Stimulated activated effector memory CD8-positive, alpha-beta T cell treated with anti-CD3 and anti-CD28 coated beads, Interleukin-12 subunit alpha, Interleukin-12 subunit beta, amount 100 ng/mL, for 72 hours (primary cell): ENCODE results near the gene SLC25A41.

Source experiments
- ATAC-seq: fragments of 150-1000 bp; cut with Tn5 transposase; 2 replicates; pipeline ENCODE4 v1.10.0; 2021
- DNase-seq, 2 donors: peaks; one replicate each; pipeline ENCODE4 v3.0.0; 2021 to 2022; ENCODE audit warnings: low spot score in 2 of 2
- H3K27ac Mint-ChIP-seq: one replicate; pipeline ENCODE4 v1.8.0; 2022; ENCODE audit warnings: mild to moderate bottlenecking, mixed read lengths
- H3K36me3 Mint-ChIP-seq: one replicate; pipeline ENCODE4 v1.8.0; 2022; ENCODE audit warnings: mild to moderate bottlenecking, mixed read lengths
- H3K4me1 Mint-ChIP-seq: one replicate; pipeline ENCODE4 v1.8.0; 2022; ENCODE audit warnings: mixed read lengths
- H3K4me3 Mint-ChIP-seq: one replicate; pipeline ENCODE4 v1.8.0; 2022; ENCODE audit warnings: mild to moderate bottlenecking, mixed read lengths
- H3K9me3 Mint-ChIP-seq: one replicate; pipeline ENCODE4 v1.8.0; 2022; ENCODE audit warnings: mixed read lengths

Gene SLC25A41

DNA sequence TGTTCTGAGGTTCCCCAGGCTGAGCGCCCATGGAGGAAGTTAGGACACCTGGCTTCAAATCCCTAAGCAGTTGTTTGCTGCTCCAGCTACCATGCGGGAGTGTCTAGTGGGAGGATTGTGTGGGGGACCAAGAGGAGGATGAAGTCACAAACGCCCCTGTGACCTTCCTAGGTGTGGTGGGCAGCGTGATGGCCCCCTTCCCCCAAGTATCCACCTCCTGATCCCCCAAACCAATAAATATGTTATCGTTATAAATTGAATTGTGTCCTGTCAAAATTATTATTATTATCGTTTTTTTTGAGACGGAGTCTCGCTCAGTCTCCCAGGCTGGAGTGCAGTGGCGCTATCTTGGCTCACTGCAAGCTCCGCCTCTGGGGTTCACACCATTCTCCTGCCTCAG lies at the start of gene SLC25A41:
Gene SLC25A41, minus strand, starts transcription at position 101 of the 400 bp plus-strand sequence. Its CDS starts 70 bp downstream, at position 31.
- no peak within 1 kb of the TSS for H3K27ac Mint-ChIP-seq
- DNase-seq (no peak), ATAC-seq (no peak)
- H3K9me3 Mint-ChIP-seq = no peaks in the 10 kb centered on the region
- H3K4me3 Mint-ChIP-seq = no peak within 1 kb of the TSS
- H3K36me3 Mint-ChIP-seq = no peaks in the 10 kb centered on the region
- H3K4me1 Mint-ChIP-seq = peaks cover 7% of the 10 kb centered on the region

DNA sequence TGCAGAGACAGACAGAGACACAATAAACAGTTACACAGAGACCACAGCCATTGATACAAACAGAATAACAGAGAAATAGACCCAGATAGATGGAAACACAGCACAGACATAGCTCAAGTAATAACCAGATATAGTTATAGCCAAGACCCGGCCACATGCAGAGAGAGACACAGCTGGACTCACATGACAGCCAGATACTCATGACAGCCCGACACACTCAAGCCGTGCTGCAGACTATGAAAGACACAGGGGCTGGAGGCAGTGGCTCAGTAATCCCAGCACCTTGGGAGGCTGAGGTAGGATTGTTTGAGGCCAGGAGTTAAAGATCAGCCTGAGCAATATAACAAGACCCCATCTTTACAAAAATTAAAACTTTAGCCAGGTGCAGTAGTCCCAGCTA lies 49.7 kb upstream of the SLC25A41 start:
- Mint-ChIP-seq H3K4me1 (peaks cover 41% of the 10 kb centered on the region), H3K9me3 (no peaks in the 10 kb centered on the region), H3K4me3 (peak overlapping the region; percentile 79), H3K36me3 (peaks cover 3% of the 10 kb centered on the region), H3K27ac (peak overlapping the region; percentile 98)
- DNase-seq = no peak
- no peak for ATAC-seq

DNA sequence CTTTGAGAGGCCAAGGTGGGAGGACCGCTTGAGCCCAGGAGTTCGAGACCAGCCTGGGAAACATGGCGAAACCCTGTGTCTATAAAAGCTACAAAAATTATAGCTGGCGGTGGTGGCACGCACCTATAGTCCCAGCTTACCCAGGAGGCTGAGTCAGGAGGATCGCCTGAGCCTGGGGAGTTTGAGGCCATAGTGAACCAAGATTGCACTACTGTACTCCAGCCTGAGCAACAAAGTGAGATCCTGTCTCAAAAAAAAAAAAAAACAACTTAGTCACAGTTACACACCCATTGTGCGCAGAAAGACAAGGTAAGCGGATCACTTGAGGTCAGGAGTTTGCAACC lies 48.8 kb upstream of the SLC25A41 start:
- Mint-ChIP-seq H3K4me3 (peak overlapping the region; percentile 79), H3K27ac (peak overlapping the region; percentile 98), H3K36me3 (peaks cover 12% of the 10 kb centered on the region), H3K9me3 (no peaks in the 10 kb centered on the region), H3K4me1 (peaks cover 41% of the 10 kb centered on the region)
- DNase-seq (no peak), ATAC-seq (peak; percentile 12)

DNA sequence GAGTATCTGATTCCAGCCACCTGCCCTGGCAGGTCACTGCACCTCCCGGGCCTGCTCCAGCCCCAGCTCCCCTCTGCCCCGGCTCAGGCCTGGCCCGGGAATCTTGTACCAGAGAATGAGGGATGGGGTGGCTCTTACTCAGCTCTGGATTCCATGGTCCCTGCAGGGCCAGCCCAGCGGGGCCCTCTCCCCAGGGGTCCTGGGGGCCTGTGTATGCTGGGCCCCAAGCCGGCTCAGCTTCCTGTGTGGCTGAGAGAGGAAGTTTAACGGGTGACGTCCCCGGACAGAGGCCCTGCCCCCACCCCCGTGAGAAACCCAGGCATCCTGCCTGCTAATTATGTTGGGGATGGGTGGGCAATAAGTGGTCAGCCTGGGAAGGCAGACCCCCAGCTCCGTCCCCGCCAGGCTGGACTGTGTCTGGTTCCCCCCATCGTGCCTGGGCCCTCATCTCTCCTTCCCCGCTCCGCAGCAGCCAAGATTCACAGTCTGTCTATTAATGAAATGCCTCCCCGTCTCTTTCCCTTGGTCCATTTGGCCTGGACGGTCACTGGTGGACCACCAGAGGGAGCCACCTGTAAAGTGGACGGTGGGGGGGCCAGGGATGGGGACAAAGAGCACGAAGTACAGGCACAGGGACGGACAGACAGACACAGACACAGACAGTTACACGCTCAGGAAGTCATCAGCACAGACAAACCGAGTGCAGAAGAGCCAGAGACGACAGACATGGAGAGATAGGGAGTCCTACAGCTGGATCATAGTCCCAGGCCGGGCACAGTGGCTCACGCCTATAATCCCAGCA lies 48.2 kb upstream of the SLC25A41 start, which contains the start of gene DENND1C:
Gene DENND1C, minus strand, starts transcription at position 247 of the 802 bp plus-strand sequence. Its CDS starts 92 bp downstream, at position 155.
- Mint-ChIP-seq H3K36me3 (peaks cover 17% of the 10 kb centered on the region), H3K27ac (peak within 1 kb of the TSS; percentile 98), H3K4me3 (peak within 1 kb of the TSS; percentile 79), H3K4me1 (peaks cover 41% of the 10 kb centered on the region), H3K9me3 (no peaks in the 10 kb centered on the region)
- DNase-seq = peak; percentile 58 to 85
- ATAC-seq = peak; percentile 90

DNA sequence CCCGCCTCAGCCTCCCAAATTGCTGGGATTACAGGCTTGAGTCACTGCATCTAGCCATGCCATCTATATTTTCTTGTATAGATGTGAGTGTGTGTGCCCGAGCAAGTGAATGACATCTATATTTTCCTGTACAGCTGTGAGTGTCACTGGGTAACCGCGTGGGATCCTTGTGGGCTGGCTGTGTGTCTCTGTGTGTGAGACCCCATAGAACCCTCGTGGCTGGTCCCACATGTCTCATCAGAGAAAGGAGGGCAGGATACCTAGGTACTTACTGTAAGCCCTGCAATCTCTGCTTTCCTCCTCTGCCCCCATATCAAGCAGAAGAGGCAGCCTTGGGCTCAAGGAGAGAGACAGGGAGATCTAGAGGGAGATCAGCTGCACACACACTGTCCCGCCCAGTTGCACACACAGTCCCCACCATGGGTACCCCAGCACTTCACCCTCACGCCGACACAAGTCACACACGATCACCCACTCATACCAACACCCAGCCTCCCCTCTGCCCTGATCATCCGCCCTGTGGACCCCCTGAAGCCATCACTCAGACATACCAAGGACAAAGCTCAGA lies 47.4 kb upstream of the SLC25A41 start:
- Mint-ChIP-seq H3K4me1 (peaks cover 41% of the 10 kb centered on the region), H3K27ac (peak overlapping the region; percentile 98), H3K9me3 (no peaks in the 10 kb centered on the region), H3K4me3 (peak overlapping the region; percentile 79), H3K36me3 (peaks cover 22% of the 10 kb centered on the region)
- no peak for DNase-seq
- ATAC-seq = peak; percentile 61

DNA sequence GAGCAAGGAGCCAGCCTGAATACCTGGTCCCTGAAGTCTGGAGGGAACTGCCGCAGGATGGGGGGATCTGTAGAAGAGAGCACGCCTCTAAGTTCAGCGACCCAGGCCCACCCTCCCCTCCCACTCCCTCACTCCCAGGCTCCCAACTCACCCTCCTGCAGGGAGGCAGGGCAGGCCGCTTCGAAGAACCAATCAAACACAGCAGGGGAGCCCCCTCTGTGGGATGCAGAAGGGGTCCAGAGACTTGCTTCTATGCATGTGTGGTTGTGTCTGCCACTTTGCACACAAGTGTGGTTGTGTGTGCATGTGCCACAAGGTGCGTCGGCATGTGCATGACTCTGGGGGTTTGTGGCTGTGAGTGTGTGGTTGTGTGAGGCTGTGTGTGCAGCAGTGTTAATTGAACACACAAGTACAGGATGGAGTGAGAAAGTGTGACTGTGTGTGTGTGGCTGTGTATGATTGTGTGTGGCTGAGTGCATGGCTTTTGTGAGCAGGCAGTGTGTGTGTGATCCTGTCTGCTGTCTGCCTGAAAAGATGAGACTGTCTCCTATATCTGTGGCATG lies 46.4 kb upstream of the SLC25A41 start:
- DNase-seq (no peak), ATAC-seq (no peak)
- Mint-ChIP-seq H3K4me3 (peak overlapping the region; percentile 79), H3K4me1 (peaks cover 41% of the 10 kb centered on the region), H3K36me3 (peaks cover 30% of the 10 kb centered on the region), H3K27ac (peak overlapping the region; percentile 98), H3K9me3 (no peaks in the 10 kb centered on the region)

DNA sequence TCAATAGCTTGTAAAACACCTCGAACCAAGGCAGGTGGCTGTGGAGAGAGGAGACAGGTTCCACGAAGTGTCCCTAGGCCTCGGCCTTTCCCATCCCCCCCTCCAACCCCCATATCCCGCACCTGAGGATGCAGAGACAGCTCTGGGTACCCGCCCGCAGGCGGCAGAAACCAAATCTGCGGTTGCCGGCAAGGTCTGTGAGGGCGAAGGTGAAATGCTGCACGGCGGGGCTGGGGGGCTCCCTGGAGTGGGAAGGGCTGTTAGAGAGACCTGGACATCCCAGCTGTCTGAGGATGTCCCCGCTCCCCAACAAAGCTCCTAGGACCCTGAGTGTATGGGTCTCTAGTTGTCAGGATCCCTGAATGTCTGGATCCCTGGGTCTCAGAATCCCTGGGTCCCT lies 45.3 kb upstream of the SLC25A41 start:
- no peak for DNase-seq
- peaks cover 41% of the 10 kb centered on the region for H3K36me3 Mint-ChIP-seq
- H3K4me1 Mint-ChIP-seq = peaks cover 39% of the 10 kb centered on the region
- H3K4me3 Mint-ChIP-seq = no peak overlapping the region
- no peaks in the 10 kb centered on the region for H3K9me3 Mint-ChIP-seq
- no peak for ATAC-seq
- peak overlapping the region; percentile 98 for H3K27ac Mint-ChIP-seq

DNA sequence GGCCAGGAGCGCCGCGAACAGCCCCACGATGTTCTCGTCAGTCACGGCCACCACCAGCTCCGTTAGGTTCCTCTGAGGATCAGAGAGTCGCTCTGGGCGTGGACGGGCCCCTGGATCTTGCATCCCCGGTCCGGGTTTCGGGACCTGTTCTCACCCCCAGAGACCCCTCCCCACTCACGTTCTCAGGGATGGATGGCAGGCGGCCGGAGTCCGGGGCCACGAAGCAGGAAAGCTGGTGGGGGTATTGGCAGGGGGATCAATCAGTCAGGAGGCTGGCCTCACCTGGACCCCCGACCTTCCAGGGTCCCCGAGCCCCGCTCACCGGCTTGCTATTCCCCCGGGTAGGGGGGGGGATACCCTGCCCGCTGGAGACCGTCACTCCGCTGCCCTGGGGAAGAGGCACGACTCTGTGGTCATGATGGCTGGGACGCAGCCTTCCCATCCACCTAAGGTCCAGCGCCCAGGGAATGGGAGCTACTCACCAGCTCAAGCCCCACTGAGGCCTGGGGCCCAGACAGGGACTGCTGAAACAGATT lies 43.4 kb upstream of the SLC25A41 start:
- Mint-ChIP-seq H3K9me3 (no peaks in the 10 kb centered on the region), H3K4me1 (peaks cover 22% of the 10 kb centered on the region), H3K4me3 (no peak overlapping the region), H3K36me3 (peaks cover 59% of the 10 kb centered on the region), H3K27ac (no peak overlapping the region)
- DNase-seq (no peak), ATAC-seq (no peak)

DNA sequence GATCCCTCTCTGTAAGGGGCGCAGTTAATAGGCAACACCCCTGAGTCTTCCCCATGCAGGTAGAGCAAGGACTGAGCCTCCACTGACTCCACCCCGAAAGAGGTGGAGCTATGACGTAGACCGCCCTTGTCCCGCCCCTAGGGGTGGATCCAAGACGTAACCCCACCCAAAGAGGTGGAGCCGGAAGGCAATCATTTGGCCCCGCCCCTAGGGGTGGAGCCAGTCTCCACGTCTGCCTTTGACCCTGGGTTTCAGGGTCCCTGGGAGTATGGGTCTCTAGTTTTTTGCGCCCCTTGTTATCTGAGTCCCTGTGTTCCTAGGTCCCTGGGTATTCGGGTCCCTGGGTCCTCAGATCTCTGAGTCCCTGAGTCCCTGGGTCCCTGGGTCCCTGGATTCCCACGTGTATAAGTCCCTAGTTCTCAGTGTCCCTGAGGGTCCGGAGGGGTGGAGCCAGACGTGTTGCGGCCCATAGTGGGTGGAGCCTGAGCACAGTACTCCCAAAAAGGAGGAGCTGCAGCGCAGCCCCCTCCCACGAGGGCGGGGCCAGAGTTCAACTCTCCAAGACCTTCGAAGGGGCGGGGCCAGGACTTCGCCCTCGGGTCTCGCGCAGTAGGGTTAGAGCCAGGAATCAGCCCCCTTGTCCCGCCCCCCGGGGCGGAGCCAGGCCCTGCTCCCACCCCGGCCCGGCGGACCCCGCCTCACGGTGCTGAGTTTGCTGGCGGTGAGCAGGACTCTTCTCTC lies 42.8 kb upstream of the SLC25A41 start:
- Mint-ChIP-seq H3K4me1 (peaks cover 15% of the 10 kb centered on the region), H3K36me3 (peaks cover 66% of the 10 kb centered on the region), H3K4me3 (no peak overlapping the region), H3K27ac (no peak overlapping the region), H3K9me3 (no peaks in the 10 kb centered on the region)
- peak; percentile 69 to 90 for DNase-seq
- ATAC-seq = peak; percentile 82

DNA sequence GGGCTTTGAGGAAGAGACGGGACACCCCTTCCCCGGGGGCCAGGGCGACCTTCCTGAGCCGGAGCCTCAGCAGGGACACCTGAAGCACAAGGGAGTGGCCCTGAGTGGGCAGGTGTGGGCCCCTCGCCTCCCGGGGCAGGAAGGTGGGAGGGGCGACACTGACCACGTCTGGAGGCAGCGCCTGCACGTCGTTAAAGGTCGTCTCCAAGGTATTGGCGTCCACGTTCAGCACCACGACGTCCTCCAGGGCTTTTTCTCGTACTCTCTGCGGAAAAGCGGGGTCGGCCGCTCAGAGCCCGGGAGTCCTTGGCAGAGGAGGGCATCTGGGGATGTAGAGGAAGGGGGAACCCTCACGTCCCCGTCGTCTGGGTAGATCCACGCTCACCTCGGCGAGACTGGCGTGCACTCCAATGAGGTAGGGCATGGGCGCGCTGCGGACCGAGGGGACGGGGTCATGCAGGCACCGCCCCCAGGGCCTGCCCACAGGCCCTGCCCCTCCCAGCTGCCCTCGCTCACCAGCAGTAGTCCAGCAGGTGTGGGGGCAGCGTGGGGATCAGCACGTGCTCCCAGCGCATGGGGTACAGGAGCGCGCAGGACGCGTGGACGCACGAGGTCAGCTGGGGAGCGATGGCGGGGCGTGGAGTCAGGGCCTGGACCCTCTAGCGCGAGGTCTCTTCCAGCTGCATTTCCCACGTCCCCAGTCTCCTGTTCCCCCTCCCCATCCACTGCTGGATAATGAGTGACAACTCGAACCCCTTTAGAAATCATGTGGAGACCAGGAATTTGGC lies 42.0 kb upstream of the SLC25A41 start:
- no peak for ATAC-seq
- H3K27ac Mint-ChIP-seq = no peak overlapping the region

DNA sequence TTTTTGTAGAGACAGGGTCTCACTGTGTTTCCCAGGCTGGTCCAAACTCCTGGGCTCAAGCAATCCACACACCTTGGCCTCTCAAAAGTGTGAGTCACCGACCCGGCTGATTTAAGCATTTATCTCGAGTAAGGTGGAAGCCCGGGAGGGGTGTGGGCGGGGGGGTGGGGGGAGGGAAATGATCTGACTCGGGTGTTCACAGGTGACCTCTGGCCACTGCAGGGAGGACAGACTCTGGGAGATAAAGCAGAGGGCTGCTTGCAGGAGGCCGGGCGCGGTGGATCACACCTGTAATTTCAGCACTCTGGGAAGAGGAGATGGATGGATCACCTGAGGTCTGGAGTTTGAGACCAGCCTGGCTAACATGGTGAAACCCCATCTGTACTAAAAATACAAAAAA lies 40.1 kb upstream of the SLC25A41 start:
- Mint-ChIP-seq H3K4me3 (no peak overlapping the region), H3K36me3 (peaks cover 92% of the 10 kb centered on the region), H3K9me3 (no peaks in the 10 kb centered on the region), H3K27ac (peak overlapping the region; percentile 34), H3K4me1 (no peaks in the 10 kb centered on the region)
- DNase-seq = no peak
- no peak for ATAC-seq

More for the DNA sequence above, 42.0 kb upstream of the SLC25A41 start:
- Mint-ChIP-seq H3K36me3 (peaks cover 74% of the 10 kb centered on the region), H3K9me3 (no peaks in the 10 kb centered on the region), H3K4me3 (no peak overlapping the region), H3K4me1 (peaks cover 10% of the 10 kb centered on the region)
- DNase-seq = no peak

DNA sequence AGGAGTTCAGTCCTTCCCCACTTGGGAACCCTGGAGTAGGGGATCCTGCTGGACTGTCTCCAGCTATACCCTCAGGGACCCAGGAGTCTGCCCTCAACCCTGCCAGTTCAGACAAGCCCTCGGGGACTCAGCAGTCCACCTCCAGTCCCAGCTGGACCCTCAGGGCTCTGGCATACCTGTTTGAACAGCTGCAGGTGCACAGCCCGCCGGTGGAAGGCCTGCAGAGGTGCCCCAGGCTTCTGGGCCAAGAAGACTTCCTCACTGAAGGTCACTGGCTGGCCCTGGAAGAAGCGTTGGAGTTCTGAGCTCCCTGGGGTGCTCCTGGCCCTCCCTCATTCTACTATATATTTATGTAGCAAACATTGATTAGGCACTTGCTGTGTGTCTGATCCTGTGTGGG lies 39.1 kb upstream of the SLC25A41 start:
- Mint-ChIP-seq H3K4me1 (peaks cover 3% of the 10 kb centered on the region), H3K4me3 (no peak overlapping the region), H3K27ac (no peak overlapping the region), H3K36me3 (peaks cover 94% of the 10 kb centered on the region), H3K9me3 (no peaks in the 10 kb centered on the region)
- ATAC-seq (no peak), DNase-seq (no peak)

DNA sequence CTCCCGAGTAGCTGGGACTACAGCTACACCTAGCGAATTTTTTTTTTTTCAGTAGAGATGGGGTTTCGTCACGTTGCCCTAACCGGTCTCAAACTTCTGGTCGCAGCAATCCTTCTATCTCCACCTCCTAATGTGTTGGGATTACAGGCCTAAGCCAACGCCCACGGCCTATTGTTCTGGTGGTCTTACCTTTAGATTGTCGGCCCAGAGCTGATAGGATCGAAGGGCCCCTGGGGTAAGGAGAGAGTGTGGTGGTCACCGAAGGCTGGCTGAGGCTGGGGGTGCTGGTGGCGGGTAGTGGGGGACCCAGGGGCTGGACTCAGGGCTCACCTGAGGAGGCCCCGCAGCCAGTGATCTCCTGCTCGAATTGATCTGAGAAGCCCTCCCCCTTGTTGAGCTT lies 37.5 kb upstream of the SLC25A41 start:
- H3K9me3 Mint-ChIP-seq = no peaks in the 10 kb centered on the region
- DNase-seq (no peak), ATAC-seq (no peak)
- no peak overlapping the region for H3K27ac Mint-ChIP-seq
- no peak overlapping the region for H3K4me3 Mint-ChIP-seq
- peaks cover 4% of the 10 kb centered on the region for H3K4me1 Mint-ChIP-seq
- peaks cover 82% of the 10 kb centered on the region for H3K36me3 Mint-ChIP-seq

DNA sequence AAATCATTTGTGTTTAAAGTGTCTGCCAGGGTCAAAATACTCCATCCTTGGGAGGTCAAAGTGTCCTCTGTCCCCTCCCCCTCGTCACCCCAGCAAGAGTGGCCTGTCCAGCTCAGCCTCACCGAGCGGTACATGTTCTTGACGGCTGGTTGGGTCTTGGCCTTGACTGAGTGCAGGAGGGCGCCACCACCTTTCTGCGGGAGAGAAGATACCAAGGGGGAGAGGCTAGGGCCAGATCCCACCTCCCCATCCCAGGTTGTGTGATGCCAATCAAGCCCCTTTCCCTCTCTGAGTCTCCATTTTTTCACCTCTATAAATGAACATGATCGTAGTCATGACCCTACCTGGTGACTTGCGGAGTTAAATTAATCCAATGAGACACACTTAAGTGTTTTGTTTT lies 36.6 kb upstream of the SLC25A41 start:
- Mint-ChIP-seq H3K4me1 (peaks cover 5% of the 10 kb centered on the region), H3K36me3 (peaks cover 76% of the 10 kb centered on the region), H3K27ac (peak overlapping the region; percentile 48), H3K9me3 (no peaks in the 10 kb centered on the region), H3K4me3 (no peak overlapping the region)
- no peak for DNase-seq
- no peak for ATAC-seq
